SH-SY5Y (cell line): ENCODE results near the gene HPN.

Experiments used
- GATA2 ChIP-seq: IDR thresholded peaks from 2 replicates; pipeline ENCODE4 v1.6.1; 2011; ENCODE audit warnings: mild to moderate bottlenecking, low read depth, low read length
- GATA3 ChIP-seq: IDR thresholded peaks from 2 replicates; pipeline ENCODE4 v1.6.1; 2011; ENCODE audit warnings: low read depth, mild to moderate bottlenecking, low read length, moderate library complexity

GRCh38 chr19:35106898-35107541, 65.5 kb downstream of the HPN start:
- no peak for TF ChIP-seq GATA3
- no peak for TF ChIP-seq GATA2
